ENCODE data around the gene TMEM235.

Gene TMEM235

DNA sequence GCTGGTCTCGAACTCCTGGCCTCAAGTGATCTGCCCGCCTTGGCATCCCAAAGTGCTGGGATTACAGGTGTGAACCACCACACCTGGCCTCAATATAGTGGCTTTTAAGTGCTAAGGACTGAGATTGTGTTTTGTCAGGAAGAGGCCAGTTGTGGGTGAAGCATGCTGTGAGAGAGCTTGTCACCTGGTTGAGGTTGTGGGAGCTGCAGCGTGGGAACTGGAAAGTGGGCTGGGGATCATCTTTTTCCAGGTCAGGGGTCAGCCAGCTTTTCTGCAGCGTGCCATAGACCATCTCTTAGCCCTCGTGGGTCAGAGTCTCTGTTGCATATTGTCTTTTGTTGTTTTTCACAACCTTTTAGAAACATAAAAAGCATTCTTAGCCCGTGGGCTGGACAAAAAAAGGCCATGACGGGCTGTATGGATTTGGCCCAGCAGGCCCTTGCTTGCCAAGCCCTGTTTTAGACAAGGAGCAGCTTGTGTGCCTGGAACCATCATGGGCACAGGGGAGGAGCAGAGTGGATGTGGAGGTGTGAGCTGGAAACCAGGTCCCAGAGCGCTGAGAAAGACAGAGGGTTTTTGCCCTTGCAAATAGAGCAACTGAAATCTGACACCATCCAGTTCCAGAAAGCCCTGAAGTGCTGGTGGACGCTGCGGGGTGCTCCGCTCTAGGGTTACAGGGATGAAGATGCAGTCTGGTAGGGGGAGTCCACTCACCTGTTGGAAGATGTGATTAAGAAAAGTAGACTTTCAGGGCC, 11.9 kb upstream of the TMEM235 start:
- TF ChIP-seq CTCF (IDR thresholded peaks at IDR 0.05; ENCODE audit: extremely low read depth, missing control alignments): no peak
- DNase-seq (ENCODE audit: low spot score): no peak

- no peak for TF ChIP-seq CTCF (IDR thresholded peaks at IDR 0.05; ENCODE audit: extremely low read depth, missing control alignments)
- no peak for DNase-seq (ENCODE audit: low spot score)
Measured at GRCh38 chr17:78223061-78223460, 8.4 kb upstream of the TMEM235 start.

- DNase-seq (ENCODE audit: low spot score): no peak
- TF ChIP-seq CTCF (IDR thresholded peaks at IDR 0.05; ENCODE audit: extremely low read depth, missing control alignments): no peak
Measured at GRCh38 chr17:78223765-78224164, 7.7 kb upstream of the TMEM235 start.

DNA sequence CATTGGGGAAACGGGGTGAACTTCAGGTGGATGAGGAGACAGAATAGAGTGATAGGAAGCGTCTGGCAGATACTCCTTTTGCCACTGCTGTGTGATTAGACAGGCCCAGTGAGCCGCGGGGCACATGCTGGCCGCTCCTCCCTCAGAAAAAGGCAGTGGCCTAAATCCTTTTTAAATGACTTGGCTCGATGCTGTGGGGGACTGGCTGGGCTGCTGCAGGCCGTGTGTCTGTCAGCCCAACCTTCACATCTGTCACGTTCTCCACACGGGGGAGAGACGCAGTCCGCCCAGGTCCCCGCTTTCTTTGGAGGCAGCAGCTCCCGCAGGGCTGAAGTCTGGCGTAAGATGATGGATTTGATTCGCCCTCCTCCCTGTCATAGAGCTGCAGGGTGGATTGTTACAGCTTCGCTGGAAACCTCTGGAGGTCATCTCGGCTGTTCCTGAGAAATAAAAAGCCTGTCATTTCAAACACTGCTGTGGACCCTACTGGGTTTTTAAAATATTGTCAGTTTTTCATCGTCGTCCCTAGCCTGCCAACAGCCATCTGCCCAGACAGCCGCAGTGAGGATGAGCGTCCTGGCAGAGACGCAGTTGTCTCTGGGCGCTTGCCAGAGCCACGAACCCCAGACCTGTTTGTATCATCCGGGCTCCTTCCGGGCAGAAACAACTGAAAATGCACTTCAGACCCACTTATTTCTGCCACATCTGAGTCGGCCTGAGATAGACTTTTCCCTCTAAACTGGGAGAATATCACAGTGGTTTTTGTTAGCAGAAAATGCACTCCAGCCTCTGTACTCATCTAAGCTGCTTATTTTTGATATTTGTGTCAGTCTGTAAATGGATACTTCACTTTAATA, 7.0 kb upstream of the TMEM235 start:
- TF ChIP-seq CTCF (IDR thresholded peaks at IDR 0.05; ENCODE audit: extremely low read depth, missing control alignments): no peak
- no peak for DNase-seq (ENCODE audit: low spot score)

DNA sequence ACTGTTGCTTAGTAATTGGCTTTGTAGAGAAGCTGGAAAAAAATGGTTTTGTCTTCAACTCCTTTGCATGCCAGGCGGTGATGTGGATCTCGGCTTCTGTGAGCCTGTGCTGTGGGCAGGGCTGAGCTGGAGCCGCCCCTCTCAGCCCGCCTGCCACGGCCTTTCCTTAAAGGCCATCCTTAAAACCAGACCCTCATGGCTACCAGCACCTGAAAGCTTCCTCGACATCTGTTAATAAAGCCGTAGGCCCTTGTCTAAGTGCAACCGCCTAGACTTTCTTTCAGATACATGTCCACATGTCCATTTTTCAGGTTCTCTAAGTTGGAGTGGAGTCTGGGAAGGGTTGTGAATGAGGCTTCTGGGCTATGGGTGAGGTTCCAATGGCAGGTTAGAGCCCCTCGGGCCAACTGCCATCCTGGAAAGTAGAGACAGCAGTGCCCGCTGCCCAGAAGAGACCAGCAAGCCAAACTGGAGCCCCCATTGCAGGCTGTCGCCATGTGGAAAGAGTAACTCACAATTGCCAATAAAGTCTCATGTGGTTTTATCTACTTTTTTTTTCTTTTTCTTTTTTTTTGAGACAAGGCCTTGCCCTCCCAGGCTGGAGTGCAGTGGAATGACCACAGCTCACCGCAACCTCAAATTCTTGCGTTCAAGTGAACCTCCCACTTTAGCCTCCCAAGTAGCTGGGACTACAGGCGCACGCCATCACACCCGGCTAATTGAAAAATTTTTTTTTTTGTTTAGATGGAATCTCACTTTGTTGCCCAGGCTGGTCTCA, 6.2 kb upstream of the TMEM235 start:
- TF ChIP-seq CTCF (IDR thresholded peaks at IDR 0.05; ENCODE audit: extremely low read depth, missing control alignments): no peak
- DNase-seq (ENCODE audit: low spot score): no peak

DNA sequence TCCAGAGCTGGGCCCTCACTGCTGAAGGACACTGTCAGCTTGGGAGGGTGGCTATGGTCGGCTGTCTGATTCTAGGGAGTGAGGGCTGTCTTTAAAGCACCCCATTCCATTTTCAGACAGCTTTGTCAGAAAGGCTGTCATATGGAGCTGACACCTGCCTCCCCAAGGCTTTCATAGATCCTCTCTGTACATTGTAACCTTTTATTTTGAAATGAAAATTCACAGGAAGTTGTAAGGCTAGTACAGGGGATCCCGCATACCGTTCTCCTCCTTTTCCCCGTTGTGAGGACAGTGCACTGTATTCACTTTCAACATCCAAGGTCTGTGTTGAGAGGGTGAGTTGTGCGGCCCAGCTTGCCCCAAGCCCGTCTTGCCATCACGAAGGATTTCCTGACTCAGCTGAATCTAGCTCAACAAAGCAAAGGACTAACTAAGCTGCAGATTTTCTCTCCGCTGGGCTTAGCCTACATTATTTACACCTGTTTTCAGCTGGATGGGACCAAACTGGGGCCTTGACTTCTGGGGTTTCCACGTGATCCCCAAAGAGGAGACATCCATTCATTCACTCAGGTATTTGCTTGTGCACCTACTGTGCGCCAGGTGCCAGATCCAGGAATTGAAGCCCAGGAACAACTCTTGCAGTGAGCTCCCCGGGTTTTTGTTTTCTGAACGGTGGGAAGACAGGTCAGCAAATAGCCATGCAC, 5.2 kb upstream of the TMEM235 start:
- TF ChIP-seq CTCF (IDR thresholded peaks at IDR 0.05; ENCODE audit: extremely low read depth, missing control alignments): no peak

More for the DNA sequence above, 5.2 kb upstream of the TMEM235 start:
- DNase-seq (ENCODE audit: low spot score): no peak
